HepG2 (cell line): ENCODE results near the gene SLC4A11. TPM values are rescaled to one million over a fixed set of nuclear protein-coding genes. Genes with fewer than 3 reads are reported as not detected.
A peak's percentile ranks its signal among the peaks of the same experiment; 100 is the strongest.

Experiments used
- AGO2 ChIP-seq: fragments of 200-400 bp; formaldehyde crosslinking; optimal IDR thresholded peaks from 2 replicates; pipeline ENCODE3; 2017; ENCODE audit warnings: mild to moderate bottlenecking, low read depth, low read length, moderate library complexity
- DPF2 ChIP-seq: sonication (generic); formaldehyde crosslinking; IDR thresholded peaks from 2 replicates; pipeline ENCODE4 v1.4.0; 2020; ENCODE audit warnings: mild to moderate bottlenecking, low read depth, missing genetic modification reagents, borderline replicate concordance
- GABPB1 ChIP-seq: IDR thresholded peaks from 2 replicates; pipeline ENCODE4 v1.6.1; 2016; ENCODE audit warnings: mild to moderate bottlenecking, missing genetic modification reagents, moderate library complexity, missing compliant biosample characterization
- HOXA7 ChIP-seq: sonication (generic); formaldehyde crosslinking; IDR thresholded peaks from 2 replicates; pipeline ENCODE4 v1.8.1; 2022; ENCODE audit warnings: mild to moderate bottlenecking, missing genetic modification reagents, moderate library complexity
- KDM4B ChIP-seq: sonication (generic); formaldehyde crosslinking; IDR thresholded peaks from 2 replicates; pipeline ENCODE4 v1.4.0; 2020; ENCODE audit warnings: missing genetic modification reagents
- MZF1 ChIP-seq: sonication (generic); formaldehyde crosslinking; IDR thresholded peaks from 2 replicates; pipeline ENCODE4 v1.8.1; 2023; ENCODE audit warnings: mild to moderate bottlenecking, missing genetic modification reagents, borderline replicate concordance
- PHF20 ChIP-seq: sonication (generic); formaldehyde crosslinking; IDR thresholded peaks from 2 replicates; pipeline ENCODE4 v1.5.0; 2020; ENCODE audit warnings: mild to moderate bottlenecking, missing genetic modification reagents
- RFXANK ChIP-seq: IDR thresholded peaks from 2 replicates; pipeline ENCODE4 v1.6.1; 2016
- SIX1 ChIP-seq: sonication (generic); formaldehyde crosslinking; IDR thresholded peaks from 2 replicates; pipeline ENCODE4 v1.4.0; 2020; ENCODE audit warnings: missing genetic modification reagents, borderline replicate concordance
- ZBTB37 ChIP-seq: sonication (generic); formaldehyde crosslinking; IDR thresholded peaks from 2 replicates; pipeline ENCODE4 v1.4.0; 2020; ENCODE audit warnings: mild to moderate bottlenecking, missing genetic modification reagents
- ZNF350 ChIP-seq: sonication (generic); formaldehyde crosslinking; IDR thresholded peaks from 2 replicates; pipeline ENCODE4 v1.4.0; 2020; ENCODE audit warnings: mild to moderate bottlenecking, low read depth, missing genetic modification reagents, borderline replicate concordance
- ZNF441 ChIP-seq: sonication (generic); formaldehyde crosslinking; IDR thresholded peaks from 2 replicates; pipeline ENCODE4 v1.7.0; 2021; ENCODE audit warnings: missing genetic modification reagents, borderline replicate concordance
- ZNF501 ChIP-seq: sonication (generic); formaldehyde crosslinking; IDR thresholded peaks from 2 replicates; pipeline ENCODE4 v1.5.1; 2020; ENCODE audit warnings: mild to moderate bottlenecking, moderate library complexity, missing genetic modification reagents
- ZNF567 ChIP-seq: sonication (generic); formaldehyde crosslinking; IDR thresholded peaks from 2 replicates; pipeline ENCODE4 v1.8.1; 2023; ENCODE audit warnings: mild to moderate bottlenecking, missing genetic modification reagents, borderline replicate concordance
- ZNF589 ChIP-seq: sonication (generic); formaldehyde crosslinking; conservative IDR thresholded peaks from 2 replicates; pipeline ENCODE4 v1.8.0; 2022; ENCODE audit warnings: mild to moderate bottlenecking, moderate library complexity, missing genetic modification reagents
- ZNF672 ChIP-seq: sonication (generic); formaldehyde crosslinking; IDR thresholded peaks from 2 replicates; pipeline ENCODE4 v1.8.1; 2022; ENCODE audit warnings: missing genetic modification reagents
- ZNF776 ChIP-seq: sonication (generic); formaldehyde crosslinking; IDR thresholded peaks from 2 replicates; pipeline ENCODE4 v1.4.0; 2020; ENCODE audit warnings: mild to moderate bottlenecking, missing genetic modification reagents
- ZSCAN21 ChIP-seq: sonication (generic); formaldehyde crosslinking; IDR thresholded peaks from 2 replicates; pipeline ENCODE4 v1.8.0; 2022; ENCODE audit warnings: mild to moderate bottlenecking, missing genetic modification reagents, moderate library complexity, borderline replicate concordance
- ZSCAN30 ChIP-seq: sonication (generic); formaldehyde crosslinking; IDR thresholded peaks from 2 replicates; pipeline ENCODE4 v1.5.0; 2020; ENCODE audit warnings: mild to moderate bottlenecking, missing genetic modification reagents
- polyA plus RNA-seq, 8 experiments: library from polyadenylated mRNA; depleted of rRNA in 3 of 8; stranded (reverse) in 7 of 8; unstranded in 1 of 8; fragments of >200 nt; fragmentation: Illumina TruSeq in 4 of 8; extraction: Trizol in 4 of 8; gene quantifications; 2 replicates each; pipeline versions ENCODE4 v1.2.1 to v1.2.3, GENCODE V29; 2011 to 2016; ENCODE audit warnings: low read depth in 4 of 8, missing spikeins in 1 of 8, mixed read lengths in 1 of 8; ENCODE audit not compliant: insufficient read depth in 1 of 8
- total RNA-seq, 5 experiments: library from RNA; depleted of rRNA; stranded (reverse); fragments of >200 nt; fragmentation: Illumina TruSeq; extraction: Trizol; gene quantifications; 2 replicates each; pipeline ENCODE4 v1.2.3, GENCODE V29; 2016; ENCODE audit warnings: low read depth in 1 of 5
- TF ChIP-seq, protein P1 (sequence below): IDR thresholded peaks from 2 replicates; pipeline ENCODE4 v1.6.1; 2016; ENCODE audit warnings: low read depth, missing genetic modification reagents, missing compliant biosample characterization

SLC4A11 gene
- total and polyA plus RNA-seq, 2 of the 13 experiments (the other 11 are each of a cell fraction or from before 2014, with no cell fraction given): 3.9 to 27.0 TPM

DNA sequence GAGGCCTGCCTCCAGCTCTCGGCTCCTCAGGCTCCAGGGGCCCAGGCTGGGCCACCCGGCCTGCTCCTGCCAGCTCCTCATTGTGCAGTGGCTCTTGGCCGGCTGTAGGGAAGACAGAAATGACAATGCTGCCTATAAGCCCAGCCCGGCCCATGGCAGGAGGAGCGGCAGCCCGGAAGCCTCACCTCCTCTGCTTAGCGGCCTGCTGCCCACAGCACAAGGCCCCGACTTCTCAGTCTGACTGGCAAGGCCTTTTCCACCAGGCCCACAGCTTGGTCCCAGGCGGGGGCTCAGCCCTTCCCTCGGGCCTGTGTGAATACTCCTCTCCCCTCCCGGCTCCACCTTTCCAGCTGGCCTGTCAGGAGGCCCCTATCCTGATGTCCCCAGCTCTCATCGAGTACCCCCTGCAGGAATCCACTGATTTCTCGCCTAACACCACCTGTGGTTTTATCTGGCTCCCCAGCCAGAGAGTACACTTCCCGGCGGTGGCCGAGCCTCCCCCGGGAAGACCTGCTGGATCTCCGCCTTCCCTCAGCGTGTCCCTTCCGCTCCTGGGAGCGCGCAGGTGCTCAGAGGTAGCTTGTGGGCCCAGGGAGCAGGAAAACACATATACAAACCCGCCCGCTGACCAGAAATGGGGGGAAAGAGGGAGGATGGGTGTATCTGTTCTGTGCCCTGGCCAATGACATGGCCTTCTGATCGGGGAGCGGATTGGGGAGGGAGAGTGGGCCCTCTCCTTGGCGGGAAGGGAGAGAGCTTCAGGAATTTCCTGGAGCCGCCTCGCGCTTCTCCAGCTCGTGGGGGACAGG is 35.5 kb downstream of the SLC4A11 start (continued):
- TF ChIP-seq ZSCAN21 (CRISPR knock-in tag) (0 out of 2 replicates have a peak, but pooled peaks have one; percentile 51), ZNF776 (CRISPR knock-in tag) (peak; percentile 62; the same call in 1 of the 2 replicates), ZNF589 (peak; percentile 90), ZNF350 (peak; percentile 41; the same call in 1 of the 2 replicates), MZF1 (CRISPR knock-in tag) (no peak; the same call in 1 of the 2 replicates), ZSCAN30 (CRISPR knock-in tag) (no peak), PHF20 (CRISPR knock-in tag) (no peak), KDM4B (CRISPR knock-in tag) (peak; percentile 80; the same call in 1 of the 2 replicates), SIX1 (CRISPR knock-in tag) (peak; percentile 14; the same call in 1 of the 2 replicates), RFXANK (no peak), GABPB1 (CRISPR knock-in tag) (peak; percentile 69), HOXA7 (peak; percentile 82; the same call in 1 of the 2 replicates), ZNF672 (CRISPR knock-in tag) (peak; percentile 65; the same call in 1 of the 2 replicates), ZBTB37 (peak; percentile 79; the same call in 1 of the 2 replicates), DPF2 (CRISPR knock-in tag) (no peak), ZNF501 (CRISPR knock-in tag) (no peak; the same call in 1 of the 2 replicates), ZNF441 (peak; percentile 56), AGO2 (peak; percentile 92), ZNF567 (CRISPR knock-in tag) (peak; percentile 89; the same call in 1 of the 2 replicates)
- TF ChIP-seq, protein P1, sequence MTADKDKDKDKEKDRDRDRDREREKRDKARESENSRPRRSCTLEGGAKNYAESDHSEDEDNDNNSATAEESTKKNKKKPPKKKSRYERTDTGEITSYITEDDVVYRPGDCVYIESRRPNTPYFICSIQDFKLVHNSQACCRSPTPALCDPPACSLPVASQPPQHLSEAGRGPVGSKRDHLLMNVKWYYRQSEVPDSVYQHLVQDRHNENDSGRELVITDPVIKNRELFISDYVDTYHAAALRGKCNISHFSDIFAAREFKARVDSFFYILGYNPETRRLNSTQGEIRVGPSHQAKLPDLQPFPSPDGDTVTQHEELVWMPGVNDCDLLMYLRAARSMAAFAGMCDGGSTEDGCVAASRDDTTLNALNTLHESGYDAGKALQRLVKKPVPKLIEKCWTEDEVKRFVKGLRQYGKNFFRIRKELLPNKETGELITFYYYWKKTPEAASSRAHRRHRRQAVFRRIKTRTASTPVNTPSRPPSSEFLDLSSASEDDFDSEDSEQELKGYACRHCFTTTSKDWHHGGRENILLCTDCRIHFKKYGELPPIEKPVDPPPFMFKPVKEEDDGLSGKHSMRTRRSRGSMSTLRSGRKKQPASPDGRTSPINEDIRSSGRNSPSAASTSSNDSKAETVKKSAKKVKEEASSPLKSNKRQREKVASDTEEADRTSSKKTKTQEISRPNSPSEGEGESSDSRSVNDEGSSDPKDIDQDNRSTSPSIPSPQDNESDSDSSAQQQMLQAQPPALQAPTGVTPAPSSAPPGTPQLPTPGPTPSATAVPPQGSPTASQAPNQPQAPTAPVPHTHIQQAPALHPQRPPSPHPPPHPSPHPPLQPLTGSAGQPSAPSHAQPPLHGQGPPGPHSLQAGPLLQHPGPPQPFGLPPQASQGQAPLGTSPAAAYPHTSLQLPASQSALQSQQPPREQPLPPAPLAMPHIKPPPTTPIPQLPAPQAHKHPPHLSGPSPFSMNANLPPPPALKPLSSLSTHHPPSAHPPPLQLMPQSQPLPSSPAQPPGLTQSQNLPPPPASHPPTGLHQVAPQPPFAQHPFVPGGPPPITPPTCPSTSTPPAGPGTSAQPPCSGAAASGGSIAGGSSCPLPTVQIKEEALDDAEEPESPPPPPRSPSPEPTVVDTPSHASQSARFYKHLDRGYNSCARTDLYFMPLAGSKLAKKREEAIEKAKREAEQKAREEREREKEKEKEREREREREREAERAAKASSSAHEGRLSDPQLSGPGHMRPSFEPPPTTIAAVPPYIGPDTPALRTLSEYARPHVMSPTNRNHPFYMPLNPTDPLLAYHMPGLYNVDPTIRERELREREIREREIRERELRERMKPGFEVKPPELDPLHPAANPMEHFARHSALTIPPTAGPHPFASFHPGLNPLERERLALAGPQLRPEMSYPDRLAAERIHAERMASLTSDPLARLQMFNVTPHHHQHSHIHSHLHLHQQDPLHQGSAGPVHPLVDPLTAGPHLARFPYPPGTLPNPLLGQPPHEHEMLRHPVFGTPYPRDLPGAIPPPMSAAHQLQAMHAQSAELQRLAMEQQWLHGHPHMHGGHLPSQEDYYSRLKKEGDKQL (CRISPR knock-in tag): 0 out of 2 replicates have a peak, but pooled peaks have one; percentile 0
